ENCODE results near the gene SLC9B1. TPM values are rescaled to one million over a fixed set of nuclear protein-coding genes. Genes with fewer than 3 reads are reported as not detected.

Gene SLC9B1
- total and polyA plus RNA-seq, 2 of the 8 experiments (the other 6 are each of a cell fraction or from before 2014, with no cell fraction given): 0.08 to 0.19 TPM

DNA sequence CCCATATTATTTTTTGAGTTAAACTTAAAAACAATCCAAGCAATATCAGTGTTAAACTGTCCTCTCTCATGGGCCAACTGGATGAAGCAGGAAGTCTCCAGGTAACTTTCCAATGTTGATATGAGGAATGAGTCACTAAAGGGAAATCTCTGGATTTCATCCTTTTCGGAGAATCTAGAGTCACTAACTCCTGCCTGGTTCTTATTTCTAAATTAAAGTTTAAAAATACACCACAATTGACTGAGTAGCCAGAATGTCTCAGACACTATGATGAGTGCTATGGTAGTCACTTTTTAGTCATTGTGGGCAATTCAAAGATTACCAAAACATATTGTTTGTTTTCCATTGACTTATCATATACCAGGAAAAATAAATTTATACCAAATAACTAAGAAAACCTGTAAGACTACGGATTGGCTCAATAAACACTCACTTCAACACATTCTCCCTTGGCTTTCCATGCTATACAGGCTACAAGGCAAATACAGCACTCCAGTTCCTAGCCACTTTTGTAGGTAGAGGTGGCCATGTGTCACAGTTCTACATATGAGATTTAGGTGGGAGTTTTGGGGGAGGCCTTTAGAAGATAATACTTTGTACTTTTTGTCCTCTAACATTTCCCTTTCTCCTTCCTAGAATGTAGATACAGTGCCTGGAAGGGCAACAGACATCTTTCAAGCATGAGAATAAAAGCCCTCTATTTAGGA is 48.5 kb upstream of the SLC9B1 start (continued):
- TF ChIP-seq, protein P1, sequence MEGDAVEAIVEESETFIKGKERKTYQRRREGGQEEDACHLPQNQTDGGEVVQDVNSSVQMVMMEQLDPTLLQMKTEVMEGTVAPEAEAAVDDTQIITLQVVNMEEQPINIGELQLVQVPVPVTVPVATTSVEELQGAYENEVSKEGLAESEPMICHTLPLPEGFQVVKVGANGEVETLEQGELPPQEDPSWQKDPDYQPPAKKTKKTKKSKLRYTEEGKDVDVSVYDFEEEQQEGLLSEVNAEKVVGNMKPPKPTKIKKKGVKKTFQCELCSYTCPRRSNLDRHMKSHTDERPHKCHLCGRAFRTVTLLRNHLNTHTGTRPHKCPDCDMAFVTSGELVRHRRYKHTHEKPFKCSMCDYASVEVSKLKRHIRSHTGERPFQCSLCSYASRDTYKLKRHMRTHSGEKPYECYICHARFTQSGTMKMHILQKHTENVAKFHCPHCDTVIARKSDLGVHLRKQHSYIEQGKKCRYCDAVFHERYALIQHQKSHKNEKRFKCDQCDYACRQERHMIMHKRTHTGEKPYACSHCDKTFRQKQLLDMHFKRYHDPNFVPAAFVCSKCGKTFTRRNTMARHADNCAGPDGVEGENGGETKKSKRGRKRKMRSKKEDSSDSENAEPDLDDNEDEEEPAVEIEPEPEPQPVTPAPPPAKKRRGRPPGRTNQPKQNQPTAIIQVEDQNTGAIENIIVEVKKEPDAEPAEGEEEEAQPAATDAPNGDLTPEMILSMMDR (IDR thresholded peaks at IDR 0.05; ENCODE audit: control extremely low read depth in 1 of 3, insufficient read depth in 1 of 3, low read depth in 1 of 3, low read length in 3 of 3): no peak
- TF ChIP-seq TAF7 (optimal IDR thresholded peaks at IDR 0.05; ENCODE audit: borderline replicate concordance, low read depth, low read length): no peak
- TF ChIP-seq BCL11A (IDR thresholded peaks at IDR 0.05; ENCODE audit: low read depth in 2 of 2, low read length in 2 of 2): no peak

Measured in H1 (cell line).